B cell (primary cell): ENCODE data around the gene PGM1. TPM values are rescaled to one million over a fixed set of nuclear protein-coding genes. Genes with fewer than 3 reads are reported as not detected.

Experiments used
- ATAC-seq: fragments of 200-7000 bp; cut with Tn5 transposase; one replicate; pipeline ENCODE4 v1.10.0; 2021; ENCODE audit warnings: low read depth, mild to moderate bottlenecking, moderate number of reproducible peaks, moderate library complexity
- CTCF ChIA-PET: fragments of 350-600 bp; sonication (Branson Sonifier 250); formaldehyde crosslinking; loops from one replicate; lab custom pipeline; 2021; ENCODE audit warnings: antibody characterized with exemption, inconsistent platforms; lab: Charles Lee
- POLR2A ChIA-PET: fragments of 350-600 bp; sonication (Branson Sonifier 250); formaldehyde crosslinking; loops from one replicate; lab custom pipeline; 2021; ENCODE audit warnings: antibody characterized with exemption; lab: Charles Lee
- DNase-seq: peaks from one replicate; pipeline ENCODE4 v3.0.0; 2013
- H2AFZ ChIP-seq: 2 replicates; pipeline ENCODE4 v1.6.1; 2012; ENCODE audit warnings: mild to moderate bottlenecking, low read depth, low read length; ENCODE audit not compliant: insufficient read depth, poor library complexity, severe bottlenecking
- H3K27ac ChIP-seq, 2 donors: 1 replicate in 1 of 2; 2 replicates in 1 of 2; pipeline ENCODE4 v1.5.1; 2012 to 2013; ENCODE audit warnings: low read length in 2 of 2, mild to moderate bottlenecking in 2 of 2, moderate library complexity in 1 of 2
- H3K27me3 ChIP-seq, 4 experiments: fragments of 200-600 bp in 1 of 4; sonication (generic) in 1 of 4; replicated peaks in 1 of 4; 1 replicate in 2 of 4; 2 replicates in 2 of 4; pipeline versions ENCODE4 v1.6.1 to v1.7.0; 2013 to 2016; ENCODE audit warnings: low read length in 3 of 4, mild to moderate bottlenecking in 2 of 4, mixed read lengths in 1 of 4, moderate library complexity in 1 of 4; ENCODE audit not compliant: insufficient read depth in 4 of 4, control insufficient read depth in 3 of 4; ENCODE audit errors: control extremely low read depth in 1 of 4
- H3K36me3 ChIP-seq, 2 experiments: replicated peaks in 1 of 2; 1 replicate in 1 of 2; 2 replicates in 1 of 2; pipeline versions ENCODE4 v1.6.1 to v1.7.1; 2013; ENCODE audit warnings: low read length in 1 of 2; ENCODE audit not compliant: insufficient read depth in 2 of 2, control insufficient read depth in 1 of 2; ENCODE audit errors: control extremely low read depth in 1 of 2, extremely low read depth in 1 of 2
- H3K4me1 ChIP-seq, 2 donors: fragments of 200-600 bp in 1 of 2; sonication (generic) in 1 of 2; 1 replicate in 1 of 2; 2 replicates in 1 of 2; pipeline versions ENCODE4 v1.5.1 to v1.6.1; 2013 to 2017; ENCODE audit warnings: low read length in 2 of 2; ENCODE audit not compliant: control insufficient read depth in 2 of 2, insufficient read depth in 2 of 2
- H3K4me2 ChIP-seq: replicated peaks from 2 replicates; pipeline ENCODE3; 2012; ENCODE audit warnings: mild to moderate bottlenecking, low read depth, low read length; ENCODE audit not compliant: poor library complexity, severe bottlenecking
- H3K4me3 ChIP-seq, 5 experiments: fragments of 200-600 bp in 1 of 5; sonication (generic) in 1 of 5; 1 replicate in 3 of 5; 2 replicates in 2 of 5; pipeline versions ENCODE4 v1.5.1 to v1.7.0; 2011 to 2016; ENCODE audit warnings: low read length in 4 of 5, mild to moderate bottlenecking in 4 of 5, low read depth in 2 of 5, control low read depth in 1 of 5, moderate library complexity in 1 of 5; ENCODE audit not compliant: insufficient read depth in 1 of 5; ENCODE audit errors: control extremely low read depth in 1 of 5, extremely low read depth in 1 of 5
- H3K79me2 ChIP-seq: fragments of 200-600 bp; sonication (generic); one replicate; pipeline ENCODE4 v1.6.0; 2016; ENCODE audit warnings: low read length; ENCODE audit not compliant: control insufficient read depth, insufficient read depth
- H3K9ac ChIP-seq: fragments of 200-600 bp; sonication (generic); 2 replicates; pipeline ENCODE4 v1.6.1; 2017; ENCODE audit warnings: mild to moderate bottlenecking, low read length, moderate library complexity
- H3K9me3 ChIP-seq, 3 donors: one replicate each; pipeline versions ENCODE4 v1.6.1 to v1.7.1; 2013; ENCODE audit warnings: low read length in 2 of 3; ENCODE audit not compliant: control insufficient read depth in 2 of 3, insufficient read depth in 1 of 3; ENCODE audit errors: control extremely low read depth in 1 of 3
- H4K20me1 ChIP-seq: 2 replicates; pipeline ENCODE4 v1.6.0; 2012; ENCODE audit warnings: mild to moderate bottlenecking, low read length; ENCODE audit not compliant: insufficient read depth, control insufficient read depth, poor library complexity, severe bottlenecking
- H3K27ac Mint-ChIP-seq: one replicate; pipeline ENCODE4 v1.8.0; 2021; ENCODE audit warnings: mixed read lengths
- H3K27me3 Mint-ChIP-seq: one replicate; pipeline ENCODE4 v1.8.0; 2021; ENCODE audit warnings: mixed read lengths
- H3K4me1 Mint-ChIP-seq: one replicate; pipeline ENCODE4 v1.8.0; 2021; ENCODE audit warnings: mixed read lengths
- H3K4me3 Mint-ChIP-seq: one replicate; pipeline ENCODE4 v1.8.0; 2021; ENCODE audit warnings: mixed read lengths
- H3K9me3 Mint-ChIP-seq: one replicate; pipeline ENCODE4 v1.8.0; 2022; ENCODE audit warnings: mixed read lengths; ENCODE audit not compliant: insufficient read depth
- CTCF ChIP-seq: fragments of 200-600 bp; IDR thresholded peaks from one replicate; pipeline ENCODE4 v1.8.0; 2022; ENCODE audit warnings: antibody characterized with exemption, mild to moderate bottlenecking
- EZH2 ChIP-seq: IDR thresholded peaks from 2 replicates; pipeline ENCODE4 v1.6.1; 2012; ENCODE audit warnings: borderline replicate concordance, low read depth, mild to moderate bottlenecking, moderate library complexity, low read length; ENCODE audit not compliant: insufficient read depth, poor library complexity, severe bottlenecking
- WGBS: methylation state at CpG from one replicate; pipeline ENCODE4 v1.1.5; 2013; ENCODE audit warnings: missing lambda C conversion rate; ENCODE audit not compliant: insufficient coverage; 5-methylcytosine and 5-hydroxymethylcytosine counted together
- intact Hi-C: fragments of 100-400 bp; cut with micrococcal nuclease; formaldehyde crosslinking; loops from one replicate; pipeline ENCODE4 v1.10.0; 2022
- polyA plus RNA-seq: library from polyadenylated mRNA; depleted of rRNA; stranded (reverse); fragments of >200 nt; gene quantifications from 2 replicates; pipeline ENCODE4 v1.2.3, GENCODE V29; 2012
- small RNA-seq: library from RNA; depleted of rRNA; stranded (forward); fragments of <200 nt; gene quantifications from one replicate; pipeline ENCODE3, GENCODE V24; 2012; ENCODE audit warnings: low replicate concordance, low read depth; ENCODE audit not compliant: insufficient read length
- total RNA-seq, 2 donors: library from RNA; stranded (reverse); fragments of 120-200 nt in 1 of 2; gene quantifications; 1 replicate in 1 of 2; 2 replicates in 1 of 2; pipeline versions ENCODE4 v1.2.3 to v1.2.4, GENCODE V29; 2013 to 2022

PGM1 gene
- total and polyA plus RNA-seq, 2 donors (not counting 1 experiment from before 2014, with no cell fraction given), result 4.2 to 13.2 TPM

- no peak overlapping the region for H3K27ac Mint-ChIP-seq
These were observed 116.1 kb downstream of the PGM1 start for GRCh38 chr1:63709267-63709828.

More at GRCh38 chr1:63709267-63709828, 116.1 kb downstream of the PGM1 start:
- WGBS, result 92% methylated on average over 2 of the region's 9 CpGs
- Histone ChIP-seq H3K27me3 (peaks cover 0 to 5% (median 0%) of the 10 kb centered on the region in 4 experiments), H3K27ac (no peak overlapping the region), H4K20me1 (no peaks in the 10 kb centered on the region), H3K4me2 (no peak overlapping the region), H2AFZ (no peak overlapping the region), H3K9ac (no peak overlapping the region), H3K4me1 (no peaks in the 10 kb centered on the region), H3K79me2 (no peaks in the 10 kb centered on the region), H3K4me3 (no peak overlapping the region), H3K9me3 (no peaks in the 10 kb centered on the region), H3K36me3 (no peaks in the 10 kb centered on the region)
- ATAC-seq (no peak), DNase-seq (no peak)
- intact Hi-C loops, result no loop called here
- no peaks in the 10 kb centered on the region for H3K4me1 Mint-ChIP-seq
- no peak overlapping the region for H3K4me3 Mint-ChIP-seq
- ChIA-PET CTCF (no interaction called here), POLR2A (no interaction called here)
- peaks cover 30% of the 10 kb centered on the region for H3K27me3 Mint-ChIP-seq
- H3K9me3 Mint-ChIP-seq, result no peaks in the 10 kb centered on the region
- TF ChIP-seq CTCF, result no peak
- no peak for TF ChIP-seq EZH2

Small RNAs within 50 kb of the gene (small RNA-seq; reads per million reads assigned to genes)
- gene RF02105 (not detected), gene RF02106 (not detected), gene RF02107 (not detected), gene RF02108 (not detected), gene RF02109 (not detected), gene RF02110 (not detected)

Other genes starting within 250 kb of the PGM1 start
- 31.4 and 35.0 TPM in 2 replicates for gene ALG6, start 225.8 kb upstream of the PGM1 start, total RNA-seq
- gene ALG6, start 225.8 kb upstream of the PGM1 start, polyA plus RNA-seq, result 9.7 and 17.9 TPM in 2 replicates
- gene ITGB3BP, start 70.2 kb upstream of the PGM1 start, total RNA-seq, result 30.3 and 37.4 TPM in 2 replicates
- 12.7 and 13.4 TPM in 2 replicates for gene ITGB3BP, start 70.2 kb upstream of the PGM1 start, polyA plus RNA-seq
- 11.2 and 14.7 TPM in 2 replicates for gene EFCAB7, start 69.9 kb upstream of the PGM1 start, total RNA-seq
- gene EFCAB7, start 69.9 kb upstream of the PGM1 start, polyA plus RNA-seq, result 3.6 and 4.4 TPM in 2 replicates
- 16.0 and 16.3 TPM in 2 replicates for gene ROR1, start 180.6 kb downstream of the PGM1 start, total RNA-seq
- 0.46 and 1.2 TPM in 2 replicates for gene ROR1, start 180.6 kb downstream of the PGM1 start, polyA plus RNA-seq